GM12878 (cell line): ENCODE data around the gene DSTN. TPM values are rescaled to one million over a fixed set of nuclear protein-coding genes. Genes with fewer than 3 reads are reported as not detected.

ENCODE experiments used
- ATAC-seq: fragments of 200-7000 bp; cut with Tn5 transposase; 3 replicates; pipeline ENCODE4 v1.9.1; 2020; ENCODE audit warnings: mild to moderate bottlenecking, moderate library complexity
- BruUV-seq: library from RNA; stranded (reverse); fragments of 400-500 nt; replicated peaks from 2 replicates; lab custom pipeline; 2021; lab: Mats Ljungman, UMichigan
- CTCF ChIA-PET: fragments of 300-600 bp; sonication (Branson Sonifier 250); formaldehyde crosslinking; extraction: SDS; loops from one replicate; lab custom pipeline; 2021; ENCODE audit warnings: inconsistent platforms; lab: Yijun Ruan, JAX
- POLR2A ChIA-PET: fragments of 350-600 bp; formaldehyde crosslinking; extraction: SDS; loops from one replicate; lab custom pipeline; 2021; ENCODE audit warnings: inconsistent platforms; lab: Charles Lee
- RAD21 ChIA-PET: fragments of 300-600 bp; sonication (Branson Sonifier 250); formaldehyde crosslinking; loops from one replicate; lab custom pipeline; 2023; ENCODE audit warnings: antibody characterized with exemption; ENCODE audit not compliant: unreplicated experiment; lab: Charles Lee
- SMC1A ChIA-PET: fragments of 300-600 bp; sonication (Branson Sonifier 250); formaldehyde crosslinking; loops from one replicate; lab custom pipeline; 2023; ENCODE audit not compliant: unreplicated experiment, uncharacterized antibody; lab: Charles Lee
- DNase-seq: peaks from one replicate; pipeline ENCODE4 v3.0.0-alpha.2; 2011; ENCODE audit warnings: low read depth, low spot score
- FAIRE-seq: peaks from 3 replicates; lab custom pipeline; 2011; peaks lifted over from hg19 to GRCh38; lab: Jason Lieb, UNC
- H2AFZ ChIP-seq: 2 replicates; pipeline ENCODE4 v1.6.0; 2011; ENCODE audit warnings: low read depth, low read length, control low read depth; ENCODE audit not compliant: control insufficient read depth
- H3K27ac ChIP-seq: 2 replicates; pipeline ENCODE4 v1.5.1; 2011; ENCODE audit warnings: control low read depth; ENCODE audit not compliant: control insufficient read depth, insufficient read depth
- H3K27me3 ChIP-seq, 2 experiments: replicated peaks in 1 of 2; 2 replicates each; pipeline versions ENCODE4 v1.6.0 to v1.6.1; 2011; ENCODE audit warnings: low read length in 1 of 2; ENCODE audit not compliant: control insufficient read depth in 2 of 2, insufficient read depth in 2 of 2
- H3K36me3 ChIP-seq, 2 experiments: 2 replicates each; pipeline ENCODE4 v1.5.1; 2011; ENCODE audit warnings: low read length in 1 of 2; ENCODE audit not compliant: control insufficient read depth in 2 of 2, insufficient read depth in 2 of 2
- H3K4me1 ChIP-seq: 2 replicates; pipeline ENCODE4 v1.6.1; 2011; ENCODE audit warnings: mild to moderate bottlenecking, low read length, moderate library complexity, mixed read lengths; ENCODE audit not compliant: control insufficient read depth, insufficient read depth
- H3K4me2 ChIP-seq: 2 replicates; pipeline ENCODE4 v1.6.0; 2011; ENCODE audit warnings: control low read depth; ENCODE audit not compliant: control insufficient read depth, insufficient read depth
- H3K4me3 ChIP-seq: fragments of 200-600 bp; sonication (generic); 2 replicates; pipeline ENCODE4 v1.5.1; 2016
- H3K79me2 ChIP-seq: 2 replicates; pipeline ENCODE4 v1.6.0; 2011; ENCODE audit warnings: low read length; ENCODE audit not compliant: control insufficient read depth, insufficient read depth
- H3K9ac ChIP-seq: 2 replicates; pipeline ENCODE4 v1.8.0; 2011; ENCODE audit warnings: low read length, control low read depth, mixed read lengths; ENCODE audit not compliant: control insufficient read depth, insufficient read depth
- H3K9me3 ChIP-seq: replicated peaks from 3 replicates; pipeline ENCODE4 v1.5.1; 2011; ENCODE audit warnings: mild to moderate bottlenecking, low read length; ENCODE audit not compliant: control insufficient read depth, insufficient read depth
- H4K20me1 ChIP-seq: 2 replicates; pipeline ENCODE4 v1.6.0; 2011; ENCODE audit not compliant: control insufficient read depth, insufficient read depth
- ATF2 ChIP-seq: IDR thresholded peaks from 2 replicates; pipeline ENCODE4 v1.6.1; 2012; ENCODE audit warnings: low read length, inconsistent platforms
- EP300 ChIP-seq, 2 experiments: fragments of 150-350 bp in 1 of 2; IDR thresholded peaks; 2 replicates each; pipeline ENCODE4 v1.6.1; 2011 to 2012; ENCODE audit warnings: low read depth in 2 of 2, low read length in 2 of 2, borderline replicate concordance in 1 of 2, improper control_type of control experiment in 1 of 2, inconsistent platforms in 1 of 2; ENCODE audit not compliant: control insufficient read depth in 1 of 2
- IKZF2 ChIP-seq, 2 experiments: fragments of 450-650 bp; IDR thresholded peaks; 2 replicates each; pipeline ENCODE4 v1.6.1; 2017; ENCODE audit warnings: mild to moderate bottlenecking in 2 of 2, moderate library complexity in 2 of 2
- MYC ChIP-seq: IDR thresholded peaks from 2 replicates; pipeline ENCODE4 v1.6.1; 2011; ENCODE audit warnings: mild to moderate bottlenecking, low read length, moderate library complexity, inconsistent platforms; ENCODE audit not compliant: insufficient read depth, insufficient replicate concordance, insufficient read length, severe bottlenecking
- POLR2AphosphoS5 ChIP-seq: IDR thresholded peaks from 2 replicates; pipeline ENCODE4 v1.6.1; 2011; ENCODE audit warnings: mild to moderate bottlenecking, low read length, inconsistent platforms
- SMAD5 ChIP-seq: IDR thresholded peaks from 2 replicates; pipeline ENCODE4 v1.6.1; 2016; ENCODE audit warnings: antibody characterized with exemption, low read depth
- SPI1 ChIP-seq: IDR thresholded peaks from 2 replicates; pipeline ENCODE4 v1.6.1; 2011; ENCODE audit warnings: low read depth, mild to moderate bottlenecking, low read length, moderate library complexity, borderline replicate concordance; ENCODE audit not compliant: insufficient read depth
- ZNF217 ChIP-seq: fragments of 450-650 bp; IDR thresholded peaks from 2 replicates; pipeline ENCODE4 v1.6.1; 2017; ENCODE audit warnings: antibody characterized with exemption, mild to moderate bottlenecking
- WGBS: methylation state at CpG from one replicate; pipeline ENCODE4 v1.1.6; 2016; ENCODE audit warnings: low lambda C conversion rate; ENCODE audit not compliant: insufficient replicate concordance, insufficient coverage; ENCODE audit errors: missing lambda C conversion rate; 5-methylcytosine and 5-hydroxymethylcytosine counted together
- in situ Hi-C: fragments of 300-500 bp; cut with MboI; formaldehyde crosslinking; loops from 9 replicates; pipeline ENCODE4 v1.14.3; 2018; ENCODE audit warnings: mixed read lengths
- intact Hi-C: fragments of 100-400 bp; cut with micrococcal nuclease; formaldehyde crosslinking; loops from one replicate; pipeline ENCODE4 v1.14.2; 2022; ENCODE audit not compliant: unreplicated experiment
- polyA plus RNA-seq, 11 experiments: library from polyadenylated mRNA; depleted of rRNA in 4 of 11; unstranded in 6 of 11; stranded (reverse) in 5 of 11; fragments of >200 nt; fragmentation: Nextera tagmentation in 4 of 11; fragmentation: Illumina TruSeq in 1 of 11; extraction: Ambion mirVana in 4 of 11; extraction: Trizol in 1 of 11; gene quantifications; 1 replicate in 1 of 11; 2 replicates in 10 of 11; pipeline versions ENCODE4 v1.2.1 to v1.2.3, GENCODE V29; 2011 to 2016; ENCODE audit warnings: inconsistent platforms in 2 of 11, missing spikeins in 2 of 11, low read depth in 1 of 11
- total RNA-seq, 4 experiments: library from RNA; depleted of rRNA in 3 of 4; stranded (reverse); fragments of >200 nt in 3 of 4; fragmentation: Illumina TruSeq in 1 of 4; extraction: Trizol in 1 of 4; gene quantifications; 2 replicates each; pipeline versions ENCODE4 v1.2.1 to v1.2.3, GENCODE V29; 2013 to 2021

DSTN gene
- total and polyA plus RNA-seq, 10 of the 15 experiments (the other 5 are each of a cell fraction or from before 2014, with no cell fraction given) = 26.7 to 137 (median 40.8) TPM

- ATAC-seq (no peak), FAIRE-seq (no peak), DNase-seq (no peak)
- intact Hi-C loops = no loop called here
- ChIA-PET CTCF (no interaction called here), SMC1A (no interaction called here), RAD21 (no interaction called here), POLR2A (interaction anchor here (0.8 kb wide), 1 partner anchor 308 kb away, joined by 3 read pairs; no protein-coding TSS in a partner anchor)
- no peaks in the 10 kb centered on the region for H3K79me2 ChIP-seq
- H4K20me1 ChIP-seq = no peaks in the 10 kb centered on the region
- H3K36me3 ChIP-seq = peaks cover 20 to 21% of the 10 kb centered on the region in 2 experiments
- no peaks in the 10 kb centered on the region for H3K9me3 ChIP-seq
- no peak overlapping the region for H3K9ac ChIP-seq
- no peak overlapping the region for H3K27ac ChIP-seq
- H3K4me1 ChIP-seq = no peaks in the 10 kb centered on the region
- no peak overlapping the region for H3K4me3 ChIP-seq
- no peaks in the 10 kb centered on the region for H3K27me3 ChIP-seq
- TF ChIP-seq EP300 (IDR thresholded peaks at IDR 0.05; ENCODE audit: borderline replicate concordance in 1 of 2, control insufficient read depth in 1 of 2, low read depth in 2 of 2, low read length in 2 of 2) (no peak), MYC (no peak), IKZF2 (IDR thresholded peaks at IDR 0.05) (no peak), POLR2AphosphoS5 (no peak), ATF2 (no peak), SMAD5 (no peak), SPI1 (no peak), ZNF217 (no peak)
- WGBS = 87% methylated on average over 6 of the region's 6 CpGs
- BruUV-seq = no TSS peak
- H2AFZ ChIP-seq = no peak overlapping the region
- H3K4me2 ChIP-seq = no peak overlapping the region
- in situ Hi-C loops = no loop called here
These were observed 60.9 kb downstream of the DSTN start for GRCh38 chr20:17630806-17631195.
